ENCODE results near the gene EAPP.
"Not testable (repeated sequence)": the region's sequence is repeated elsewhere in the genome, so short reads cannot be mapped to it uniquely, and the experiment has no call there.

Gene EAPP

DNA sequence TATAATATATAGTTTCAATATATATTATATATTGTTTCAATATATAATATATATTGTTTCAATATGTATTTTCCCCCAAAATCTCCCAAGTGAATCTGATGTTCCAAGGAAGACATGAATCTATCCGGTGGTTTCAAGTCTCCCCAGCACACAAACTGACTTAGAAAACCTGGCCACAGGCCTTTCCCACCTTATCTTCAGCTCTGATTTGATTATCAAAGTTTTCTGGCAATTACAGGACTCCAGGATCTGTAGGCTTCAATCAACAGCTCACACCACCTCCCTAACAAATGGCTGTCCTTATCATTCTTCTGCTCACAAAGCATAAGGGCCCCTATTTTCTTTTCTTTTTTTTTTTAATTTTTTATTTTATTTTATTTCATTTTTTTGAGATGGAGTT lies 54.8 kb downstream of the EAPP start:
- H3K27me3 Mint-ChIP-seq (ENCODE audit: low read depth) = no peaks in the 10 kb centered on the region
- H3K4me1 Mint-ChIP-seq = no peaks in the 10 kb centered on the region
- no peak for TF ChIP-seq CTCF (IDR thresholded peaks at IDR 0.05; ENCODE audit: unreplicated experiment in 3 of 3)
- H3K9me3 Mint-ChIP-seq = peaks cover 4% of the 10 kb centered on the region
- no peak overlapping the region for H3K27ac Mint-ChIP-seq
- no peak overlapping the region for H3K4me3 Mint-ChIP-seq
- H3K36me3 Mint-ChIP-seq (ENCODE audit: low read depth) = no peaks in the 10 kb centered on the region

DNA sequence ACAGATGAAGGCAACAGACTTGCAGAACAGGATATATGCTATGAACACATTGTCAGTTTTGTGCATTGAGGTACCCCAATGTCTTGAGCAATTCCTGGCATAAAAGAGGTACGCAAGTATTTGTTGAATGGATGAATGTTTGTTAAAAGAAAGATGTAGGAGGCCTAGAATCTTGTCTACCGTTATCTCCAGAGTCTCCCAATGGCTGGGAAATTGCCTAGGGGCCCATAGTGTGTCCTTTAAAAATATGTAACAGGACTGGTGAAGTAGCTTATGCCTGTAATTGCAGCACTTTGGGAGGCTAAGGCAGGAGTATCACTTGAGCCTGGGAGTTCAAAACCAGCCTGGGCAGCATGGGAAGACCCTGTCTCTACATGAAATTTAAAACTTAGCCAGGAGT lies 57.0 kb downstream of the EAPP start:
- Mint-ChIP-seq H3K4me1 (no peaks in the 10 kb centered on the region), H3K36me3 (ENCODE audit: low read depth) (no peaks in the 10 kb centered on the region), H3K9me3 (no peaks in the 10 kb centered on the region), H3K4me3 (no peak overlapping the region), H3K27ac (no peak overlapping the region), H3K27me3 (ENCODE audit: low read depth) (no peaks in the 10 kb centered on the region)
- no peak for TF ChIP-seq CTCF (IDR thresholded peaks at IDR 0.05; ENCODE audit: unreplicated experiment in 3 of 3)

- Mint-ChIP-seq H3K27ac (no peak overlapping the region), H3K36me3 (ENCODE audit: low read depth) (no peaks in the 10 kb centered on the region), H3K4me1 (no peaks in the 10 kb centered on the region), H3K27me3 (ENCODE audit: low read depth) (no peaks in the 10 kb centered on the region), H3K9me3 (no peaks in the 10 kb centered on the region), H3K4me3 (no peak overlapping the region)
- no peak for TF ChIP-seq CTCF (IDR thresholded peaks at IDR 0.05; ENCODE audit: unreplicated experiment in 3 of 3)
These were observed 59.8 kb downstream of the EAPP start for GRCh38 chr14:34479694-34480093.

DNA sequence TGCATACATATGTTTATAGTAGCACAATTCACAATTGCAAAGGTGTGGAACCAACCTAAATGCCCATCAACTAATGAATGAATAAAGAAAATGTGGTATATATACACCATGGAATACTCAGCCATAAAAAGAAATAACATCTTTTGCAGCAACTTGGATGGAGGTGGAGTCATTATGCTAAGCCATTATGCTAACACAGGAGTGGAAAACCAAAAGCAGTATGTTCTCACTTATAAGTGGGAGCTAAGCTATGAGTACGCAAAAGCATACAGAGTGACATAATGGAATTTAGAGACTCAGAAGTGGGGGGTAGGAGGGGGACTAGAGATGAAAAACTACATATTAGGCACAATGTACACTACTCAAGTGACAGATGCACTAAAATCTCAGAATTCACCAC lies 61.2 kb downstream of the EAPP start:
- Mint-ChIP-seq H3K27ac (no peak overlapping the region), H3K27me3 (ENCODE audit: low read depth) (no peaks in the 10 kb centered on the region), H3K36me3 (ENCODE audit: low read depth) (no peaks in the 10 kb centered on the region), H3K4me1 (no peaks in the 10 kb centered on the region), H3K4me3 (no peak overlapping the region), H3K9me3 (no peaks in the 10 kb centered on the region)
- no peak for TF ChIP-seq CTCF (IDR thresholded peaks at IDR 0.05; ENCODE audit: unreplicated experiment in 3 of 3)

GRCh38 chr14:34476036-34476435 lies 63.5 kb downstream of the EAPP start:
- not testable (repeated sequence) for H3K36me3 Mint-ChIP-seq (ENCODE audit: low read depth); H3K9me3 Mint-ChIP-seq; H3K27me3 Mint-ChIP-seq (ENCODE audit: low read depth); H3K4me1 Mint-ChIP-seq; H3K27ac Mint-ChIP-seq; H3K4me3 Mint-ChIP-seq

- Mint-ChIP-seq H3K4me3 (no peak overlapping the region), H3K27ac (no peak overlapping the region), H3K9me3 (no peaks in the 10 kb centered on the region), H3K4me1 (no peaks in the 10 kb centered on the region), H3K36me3 (ENCODE audit: low read depth) (no peaks in the 10 kb centered on the region), H3K27me3 (ENCODE audit: low read depth) (no peaks in the 10 kb centered on the region)
- TF ChIP-seq CTCF (IDR thresholded peaks at IDR 0.05; ENCODE audit: unreplicated experiment in 3 of 3) = no peak
These were observed 64.3 kb downstream of the EAPP start for GRCh38 chr14:34475163-34475562.

All from nephron (organoid).